Ishikawa (cell line): ENCODE results near the gene ROCK1.

ENCODE experiments used
- CEBPB ChIP-seq: IDR thresholded peaks from 2 replicates; pipeline ENCODE4 v1.6.1; 2012
- CREB1 ChIP-seq: IDR thresholded peaks from 2 replicates; pipeline ENCODE4 v1.6.1; 2012; ENCODE audit warnings: low read depth
- EGR1 ChIP-seq: IDR thresholded peaks from 2 replicates; pipeline ENCODE4 v1.6.1; 2012
- EP300 ChIP-seq: IDR thresholded peaks from 2 replicates; pipeline ENCODE4 v1.6.1; 2012; ENCODE audit warnings: borderline replicate concordance
- FOXM1 ChIP-seq: IDR thresholded peaks from 2 replicates; pipeline ENCODE4 v1.6.1; 2012; ENCODE audit warnings: low read depth, borderline replicate concordance
- MAX ChIP-seq: IDR thresholded peaks from 2 replicates; pipeline ENCODE4 v1.6.1; 2012
- NFIC ChIP-seq: IDR thresholded peaks from 2 replicates; pipeline ENCODE4 v1.6.1; 2012
- REST ChIP-seq: IDR thresholded peaks from 2 replicates; pipeline ENCODE4 v1.6.1; 2012; ENCODE audit warnings: low read depth, mild to moderate bottlenecking
- TAF1 ChIP-seq: IDR thresholded peaks from 2 replicates; pipeline ENCODE4 v1.6.1; 2012; ENCODE audit warnings: low read depth, mild to moderate bottlenecking
- USF1 ChIP-seq: IDR thresholded peaks from 2 replicates; pipeline ENCODE4 v1.6.1; 2012

GRCh38 chr18:21004726-21005125, 106.9 kb downstream of the ROCK1 start:
- TF ChIP-seq FOXM1 (no peak), USF1 (no peak), TAF1 (no peak), CEBPB (peak; percentile 30; the same call in 1 of the 2 replicates), EGR1 (no peak), EP300 (no peak), REST (no peak), MAX (no peak), CREB1 (no peak), NFIC (no peak)
